Glutamatergic neuron (in vitro differentiated cells): Measurements from ENCODE around the gene CD93. TPM values are rescaled to one million over a fixed set of nuclear protein-coding genes. Genes with fewer than 3 reads are reported as not detected.

ENCODE experiments used
- DNase-seq: peaks from one replicate; pipeline ENCODE4 v3.0.0; 2022
- H3K27ac Mint-ChIP-seq: one replicate; pipeline ENCODE4 v1.8.0; 2020; ENCODE audit warnings: mild to moderate bottlenecking, mixed read lengths, inconsistent platforms; ENCODE audit not compliant: unreplicated experiment
- H3K27me3 Mint-ChIP-seq: one replicate; pipeline ENCODE4 v1.8.0; 2020; ENCODE audit warnings: mild to moderate bottlenecking, moderate library complexity, mixed read lengths, inconsistent platforms; ENCODE audit not compliant: unreplicated experiment
- H3K36me3 Mint-ChIP-seq: one replicate; pipeline ENCODE4 v1.8.0; 2020; ENCODE audit warnings: mild to moderate bottlenecking, mixed read lengths, inconsistent platforms; ENCODE audit not compliant: unreplicated experiment
- H3K4me1 Mint-ChIP-seq: one replicate; pipeline ENCODE4 v1.8.0; 2020; ENCODE audit warnings: mild to moderate bottlenecking, low read depth, mixed read lengths, inconsistent platforms; ENCODE audit not compliant: unreplicated experiment
- H3K4me3 Mint-ChIP-seq: one replicate; pipeline ENCODE4 v1.8.0; 2020; ENCODE audit warnings: mild to moderate bottlenecking, mixed read lengths, inconsistent platforms; ENCODE audit not compliant: unreplicated experiment
- H3K9me3 Mint-ChIP-seq: one replicate; pipeline ENCODE4 v1.8.0; 2020; ENCODE audit warnings: mild to moderate bottlenecking, moderate library complexity, mixed read lengths, inconsistent platforms; ENCODE audit not compliant: unreplicated experiment
- total RNA-seq: library from RNA; stranded (reverse); fragmentation: NEBNext Ultra II Directional; extraction: Animal tissue kit (Norgen Biotek cat#: 25700); gene quantifications from one replicate; pipeline ENCODE4 v1.2.1, GENCODE V29; 2021; ENCODE audit not compliant: unreplicated experiment
- TF ChIP-seq, protein P1 (sequence below): fragments of 200-600 bp; sonication (generic); IDR thresholded peaks from one replicate; pipeline ENCODE4 v1.5.0; 2021; ENCODE audit not compliant: partially characterized antibody, unreplicated experiment

The CD93 gene
- total RNA-seq, 1 donor from 2014 or later = not detected

DNA sequence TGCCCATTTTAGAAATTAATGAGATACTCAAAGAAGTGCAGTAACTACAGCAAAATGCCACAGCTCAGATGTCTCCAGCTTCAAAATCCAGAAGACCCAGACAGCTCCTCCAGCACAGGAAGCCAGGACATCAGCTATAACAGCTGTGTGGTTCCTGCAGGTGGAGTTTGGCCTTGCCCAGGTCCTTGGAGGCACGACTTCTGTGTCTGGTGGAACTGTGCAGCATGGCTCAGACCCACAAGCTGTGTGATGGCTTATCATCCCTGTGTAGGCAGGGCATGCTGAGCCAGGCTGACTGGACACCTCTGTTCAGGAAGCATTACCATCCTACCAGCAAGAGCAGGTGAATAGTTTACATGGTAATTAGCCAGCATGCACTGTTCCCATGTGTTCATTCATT is 26.5 kb upstream of the CD93 start:
- Mint-ChIP-seq H3K4me3 (no peak overlapping the region), H3K27ac (no peak overlapping the region), H3K4me1 (no peaks in the 10 kb centered on the region), H3K27me3 (peaks cover 7% of the 10 kb centered on the region), H3K36me3 (no peaks in the 10 kb centered on the region), H3K9me3 (peaks cover 10% of the 10 kb centered on the region)
- no peak for DNase-seq
- TF ChIP-seq, protein P1, sequence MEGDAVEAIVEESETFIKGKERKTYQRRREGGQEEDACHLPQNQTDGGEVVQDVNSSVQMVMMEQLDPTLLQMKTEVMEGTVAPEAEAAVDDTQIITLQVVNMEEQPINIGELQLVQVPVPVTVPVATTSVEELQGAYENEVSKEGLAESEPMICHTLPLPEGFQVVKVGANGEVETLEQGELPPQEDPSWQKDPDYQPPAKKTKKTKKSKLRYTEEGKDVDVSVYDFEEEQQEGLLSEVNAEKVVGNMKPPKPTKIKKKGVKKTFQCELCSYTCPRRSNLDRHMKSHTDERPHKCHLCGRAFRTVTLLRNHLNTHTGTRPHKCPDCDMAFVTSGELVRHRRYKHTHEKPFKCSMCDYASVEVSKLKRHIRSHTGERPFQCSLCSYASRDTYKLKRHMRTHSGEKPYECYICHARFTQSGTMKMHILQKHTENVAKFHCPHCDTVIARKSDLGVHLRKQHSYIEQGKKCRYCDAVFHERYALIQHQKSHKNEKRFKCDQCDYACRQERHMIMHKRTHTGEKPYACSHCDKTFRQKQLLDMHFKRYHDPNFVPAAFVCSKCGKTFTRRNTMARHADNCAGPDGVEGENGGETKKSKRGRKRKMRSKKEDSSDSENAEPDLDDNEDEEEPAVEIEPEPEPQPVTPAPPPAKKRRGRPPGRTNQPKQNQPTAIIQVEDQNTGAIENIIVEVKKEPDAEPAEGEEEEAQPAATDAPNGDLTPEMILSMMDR = no peak

- TF ChIP-seq, protein P1 = no peak
- no peaks in the 10 kb centered on the region for H3K36me3 Mint-ChIP-seq
- no peaks in the 10 kb centered on the region for H3K4me1 Mint-ChIP-seq
- DNase-seq = no peak
- no peak overlapping the region for H3K27ac Mint-ChIP-seq
- H3K4me3 Mint-ChIP-seq = no peak overlapping the region
- H3K9me3 Mint-ChIP-seq = peaks cover 10% of the 10 kb centered on the region
- H3K27me3 Mint-ChIP-seq = peaks cover 7% of the 10 kb centered on the region
Observed at GRCh38 chr20:23111944-23112342, 25.8 kb upstream of the CD93 start.

DNA sequence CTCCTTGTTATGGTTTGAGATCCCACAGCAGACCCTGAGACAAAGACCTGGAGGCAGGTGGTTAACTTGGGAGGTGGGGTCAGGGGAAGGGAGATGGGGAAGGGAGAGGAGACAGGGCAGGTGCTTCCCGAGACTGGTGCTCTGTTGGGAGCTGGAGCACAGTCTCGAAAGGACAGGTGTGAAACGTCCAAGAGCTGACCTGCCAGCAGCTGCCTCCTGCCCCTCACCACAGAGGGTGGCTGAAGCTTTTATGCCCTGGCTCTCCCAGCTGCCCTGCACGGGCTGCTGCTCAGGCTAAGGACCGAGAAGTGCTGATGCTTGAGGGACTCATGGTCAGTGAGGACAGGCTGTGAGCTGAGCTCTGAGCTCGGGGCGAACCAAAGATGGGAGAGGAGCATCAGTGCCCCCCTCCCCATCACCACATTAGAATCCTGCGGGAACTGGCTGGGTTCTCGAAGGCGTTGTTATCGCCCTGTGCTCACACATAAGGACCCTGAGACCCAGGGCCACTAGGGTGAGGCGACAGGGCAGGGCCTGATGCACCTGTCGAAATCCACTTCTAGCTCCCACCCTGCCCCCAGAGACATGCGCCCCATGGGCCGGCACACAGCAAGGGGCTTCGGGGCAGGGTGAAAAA is 25.3 kb upstream of the CD93 start:
- H3K27me3 Mint-ChIP-seq = peaks cover 7% of the 10 kb centered on the region
- no peaks in the 10 kb centered on the region for H3K4me1 Mint-ChIP-seq
- TF ChIP-seq, protein P1 = no peak
- DNase-seq = no peak
- no peaks in the 10 kb centered on the region for H3K36me3 Mint-ChIP-seq
- H3K4me3 Mint-ChIP-seq = no peak overlapping the region
- no peak overlapping the region for H3K27ac Mint-ChIP-seq
- peaks cover 10% of the 10 kb centered on the region for H3K9me3 Mint-ChIP-seq

- H3K36me3 Mint-ChIP-seq = no peaks in the 10 kb centered on the region
- no peak for DNase-seq
- H3K9me3 Mint-ChIP-seq = peaks cover 10% of the 10 kb centered on the region
- peaks cover 9% of the 10 kb centered on the region for H3K27me3 Mint-ChIP-seq
- H3K4me1 Mint-ChIP-seq = no peaks in the 10 kb centered on the region
- H3K27ac Mint-ChIP-seq = no peak overlapping the region
- TF ChIP-seq, protein P1 = no peak
- H3K4me3 Mint-ChIP-seq = no peak overlapping the region
Observed at GRCh38 chr20:23108871-23109270, 22.7 kb upstream of the CD93 start.

GRCh38 chr20:23107466-23107865 is 21.3 kb upstream of the CD93 start:
- Mint-ChIP-seq H3K27me3 (peaks cover 9% of the 10 kb centered on the region), H3K36me3 (no peaks in the 10 kb centered on the region), H3K27ac (no peak overlapping the region), H3K9me3 (peaks cover 9% of the 10 kb centered on the region), H3K4me3 (no peak overlapping the region), H3K4me1 (no peaks in the 10 kb centered on the region)
- TF ChIP-seq, protein P1 = no peak
- DNase-seq = no peak
